OCI-LY3 (cell line): ENCODE results near the gene ST6GAL1.

Source experiments
- H2AFZ ChIP-seq: fragments of 200-600, 300-600 bp; shearing (Covaris generic); 2 replicates; pipeline ENCODE4 v1.6.0; 2014; ENCODE audit warnings: antibody characterized with exemption, low read depth, low read length
- H3K27ac ChIP-seq: fragments of 200-600, 300-600 bp; sonication (generic); 2 replicates; pipeline ENCODE4 v1.5.1; 2014; ENCODE audit warnings: mild to moderate bottlenecking, low read length, moderate library complexity, mixed read lengths
- H3K27me3 ChIP-seq: fragments of 200-600, 300-600 bp; sonication (generic); 2 replicates; pipeline ENCODE4 v1.6.1; 2014; ENCODE audit warnings: low read depth, low read length, mixed read lengths
- H3K36me3 ChIP-seq: fragments of 200-600, 300-600 bp; sonication (generic); replicated peaks from 2 replicates; pipeline ENCODE3; 2014; ENCODE audit warnings: low read depth, low read length, mixed read lengths
- H3K4me1 ChIP-seq: fragments of 300-600, 200-600 bp; sonication (generic); 2 replicates; pipeline ENCODE4 v1.6.1; 2014; ENCODE audit warnings: low read length, mixed read lengths
- H3K4me2 ChIP-seq: fragments of 200-600, 300-600 bp; sonication (generic); 2 replicates; pipeline ENCODE4 v1.6.1; 2014; ENCODE audit warnings: low read length, mixed read lengths
- H3K4me3 ChIP-seq: fragments of 300-600, 200-600 bp; sonication (generic); 2 replicates; pipeline ENCODE4 v1.5.1; 2014; ENCODE audit warnings: antibody characterized with exemption, mild to moderate bottlenecking, low read length, moderate library complexity
- H3K79me2 ChIP-seq: fragments of 300-600, 200-600 bp; shearing (Covaris generic); 2 replicates; pipeline ENCODE4 v1.6.1; 2014; ENCODE audit warnings: mild to moderate bottlenecking, low read length, mixed read lengths
- H3K9ac ChIP-seq: fragments of 300-600, 200-600 bp; shearing (Covaris generic); 2 replicates; pipeline ENCODE4 v1.6.0; 2014; ENCODE audit warnings: mild to moderate bottlenecking, low read length, moderate library complexity
- H3K9me3 ChIP-seq: fragments of 200-600, 300-600 bp; shearing (Covaris generic); 2 replicates; pipeline ENCODE4 v1.6.1; 2014; ENCODE audit warnings: low read length, mixed read lengths; ENCODE audit not compliant: insufficient read depth
- H4K20me1 ChIP-seq: fragments of 200-600, 300-600 bp; sonication (generic); 2 replicates; pipeline ENCODE4 v1.6.1; 2016; ENCODE audit warnings: low read length, mixed read lengths; ENCODE audit not compliant: insufficient read depth
- EZH2phosphoT487 ChIP-seq: fragments of 200-600 bp; shearing (Covaris generic); IDR thresholded peaks from 2 replicates; pipeline ENCODE4 v1.6.1; 2018; ENCODE audit warnings: antibody characterized with exemption, mixed run types, low read depth
- TF ChIP-seq, protein P1 (sequence below): fragments of 200-600, 300-600 bp; sonication (generic); IDR thresholded peaks from 2 replicates; pipeline ENCODE4 v1.5.1; 2014; ENCODE audit warnings: antibody characterized with exemption, low read length, low read depth

The ST6GAL1 gene

DNA sequence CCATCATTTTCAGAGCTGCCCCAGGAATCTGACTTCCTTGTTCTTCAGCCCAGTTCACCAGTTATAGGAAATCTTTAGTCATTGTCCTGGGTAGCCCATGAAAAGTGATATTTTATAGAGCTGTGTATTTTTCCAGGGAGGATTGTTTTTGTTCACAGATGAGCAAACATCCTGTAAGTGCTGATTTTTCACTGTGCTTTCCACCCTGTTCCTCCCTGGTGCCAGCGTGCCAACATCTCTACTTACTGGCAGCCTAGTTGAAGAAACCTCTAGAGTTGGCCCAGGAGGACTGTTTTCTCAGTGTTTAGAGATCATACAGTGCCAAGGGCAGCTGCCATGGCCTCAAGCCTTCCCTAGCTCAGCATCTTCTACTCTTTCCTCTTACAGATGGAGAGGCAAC is 41.3 kb downstream of the ST6GAL1 start:
- Histone ChIP-seq H3K4me1 (no peaks in the 10 kb centered on the region), H3K79me2 (no peaks in the 10 kb centered on the region; the same call in 1 of the 2 replicates), H3K4me2 (no peak overlapping the region), H3K27me3 (no peaks in the 10 kb centered on the region), H3K27ac (no peak overlapping the region), H4K20me1 (no peaks in the 10 kb centered on the region), H3K9ac (no peak overlapping the region), H3K4me3 (no peak overlapping the region), H3K36me3 (peaks cover 60% of the 10 kb centered on the region), H2AFZ (no peak overlapping the region), H3K9me3 (no peaks in the 10 kb centered on the region)
- TF ChIP-seq, protein P1, sequence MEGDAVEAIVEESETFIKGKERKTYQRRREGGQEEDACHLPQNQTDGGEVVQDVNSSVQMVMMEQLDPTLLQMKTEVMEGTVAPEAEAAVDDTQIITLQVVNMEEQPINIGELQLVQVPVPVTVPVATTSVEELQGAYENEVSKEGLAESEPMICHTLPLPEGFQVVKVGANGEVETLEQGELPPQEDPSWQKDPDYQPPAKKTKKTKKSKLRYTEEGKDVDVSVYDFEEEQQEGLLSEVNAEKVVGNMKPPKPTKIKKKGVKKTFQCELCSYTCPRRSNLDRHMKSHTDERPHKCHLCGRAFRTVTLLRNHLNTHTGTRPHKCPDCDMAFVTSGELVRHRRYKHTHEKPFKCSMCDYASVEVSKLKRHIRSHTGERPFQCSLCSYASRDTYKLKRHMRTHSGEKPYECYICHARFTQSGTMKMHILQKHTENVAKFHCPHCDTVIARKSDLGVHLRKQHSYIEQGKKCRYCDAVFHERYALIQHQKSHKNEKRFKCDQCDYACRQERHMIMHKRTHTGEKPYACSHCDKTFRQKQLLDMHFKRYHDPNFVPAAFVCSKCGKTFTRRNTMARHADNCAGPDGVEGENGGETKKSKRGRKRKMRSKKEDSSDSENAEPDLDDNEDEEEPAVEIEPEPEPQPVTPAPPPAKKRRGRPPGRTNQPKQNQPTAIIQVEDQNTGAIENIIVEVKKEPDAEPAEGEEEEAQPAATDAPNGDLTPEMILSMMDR = no peak
- TF ChIP-seq EZH2phosphoT487 = no peak

DNA sequence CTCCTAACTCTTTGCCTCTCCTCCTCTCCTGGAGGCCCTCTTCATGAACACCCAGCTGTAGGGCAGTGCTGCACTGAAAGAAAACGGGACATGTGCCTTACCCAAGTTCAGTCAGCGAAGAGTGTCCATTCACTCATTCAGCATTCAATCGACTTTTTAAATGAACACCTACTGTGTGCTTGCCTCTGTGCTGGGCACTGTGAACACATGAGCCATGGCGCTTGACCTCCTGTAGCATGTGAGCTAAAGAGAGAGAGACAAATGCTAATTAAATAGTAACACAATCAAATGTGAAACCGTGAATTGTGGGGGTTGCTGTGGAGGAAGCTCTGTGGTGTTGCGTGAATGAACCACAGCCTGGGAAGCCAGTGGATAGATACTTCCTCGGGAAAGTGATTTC is 43.4 kb downstream of the ST6GAL1 start:
- Histone ChIP-seq H3K9me3 (no peaks in the 10 kb centered on the region), H3K4me3 (no peak overlapping the region), H3K79me2 (no peaks in the 10 kb centered on the region; the same call in 1 of the 2 replicates), H2AFZ (no peak overlapping the region), H3K9ac (no peak overlapping the region), H3K27ac (no peak overlapping the region), H3K36me3 (peaks cover 58% of the 10 kb centered on the region), H3K4me1 (no peaks in the 10 kb centered on the region), H3K27me3 (no peaks in the 10 kb centered on the region), H3K4me2 (no peak overlapping the region), H4K20me1 (no peaks in the 10 kb centered on the region)
- TF ChIP-seq EZH2phosphoT487 = no peak
- TF ChIP-seq, protein P1 = no peak

DNA sequence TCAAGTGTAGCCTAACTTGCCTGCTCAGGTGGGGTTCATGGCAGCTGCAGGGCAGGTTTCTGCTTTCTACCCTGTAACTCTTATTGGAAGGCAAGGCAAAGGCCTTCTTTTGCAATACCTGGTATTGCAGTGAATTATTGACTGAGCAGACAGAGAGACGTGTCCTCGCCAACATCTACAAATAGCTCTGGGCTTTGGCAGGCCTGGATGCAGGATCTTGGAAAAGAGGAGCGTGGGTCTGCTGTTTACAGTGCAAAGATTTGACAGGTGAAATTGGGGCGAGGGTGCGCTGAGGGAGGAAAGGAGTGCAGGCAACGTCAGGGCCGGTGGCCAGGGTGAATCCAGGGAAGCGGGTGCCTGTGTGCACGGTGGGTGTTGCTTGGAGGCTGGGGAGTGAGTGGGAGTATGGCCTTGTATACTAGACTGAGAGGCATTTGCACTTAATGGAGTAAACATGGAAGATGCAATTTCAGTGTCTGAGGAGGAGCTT is 44.5 kb downstream of the ST6GAL1 start:
- H3K9ac ChIP-seq = no peak overlapping the region
- no peak overlapping the region for H3K4me2 ChIP-seq

DNA sequence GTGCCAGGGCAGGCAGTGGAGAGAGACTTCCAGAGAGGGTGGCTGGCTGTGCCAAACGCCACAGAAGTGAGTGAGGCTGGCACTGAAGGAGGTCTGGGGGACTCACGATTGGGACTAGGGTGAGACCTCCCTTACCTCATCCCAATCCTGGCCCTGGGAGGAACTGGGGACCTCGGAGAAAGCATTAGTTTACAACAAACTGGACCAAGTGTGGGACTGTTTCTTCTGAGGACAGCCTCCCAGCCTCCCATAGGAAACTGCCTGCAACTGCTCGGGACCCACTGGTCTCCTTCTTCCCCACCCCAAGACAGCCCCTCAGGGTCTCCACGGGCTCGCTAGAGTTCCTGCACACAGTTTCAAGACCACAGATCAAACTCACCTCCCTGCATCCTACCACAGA is 45.4 kb downstream of the ST6GAL1 start:
- H3K4me1 ChIP-seq = no peaks in the 10 kb centered on the region
- no peak overlapping the region for H2AFZ ChIP-seq
- no peak for TF ChIP-seq EZH2phosphoT487
- TF ChIP-seq, protein P1 = no peak
- no peak overlapping the region for H3K4me3 ChIP-seq
- H3K9me3 ChIP-seq = no peaks in the 10 kb centered on the region
- H3K79me2 ChIP-seq = no peaks in the 10 kb centered on the region; the same call in 1 of the 2 replicates
- H3K27me3 ChIP-seq = no peaks in the 10 kb centered on the region
- no peak overlapping the region for H3K9ac ChIP-seq
- no peaks in the 10 kb centered on the region for H4K20me1 ChIP-seq
- H3K36me3 ChIP-seq = peaks cover 62% of the 10 kb centered on the region
- no peak overlapping the region for H3K4me2 ChIP-seq
- H3K27ac ChIP-seq = no peak overlapping the region

More for the DNA sequence above, 44.5 kb downstream of the ST6GAL1 start:
- no peaks in the 10 kb centered on the region for H3K9me3 ChIP-seq
- H3K27me3 ChIP-seq = no peaks in the 10 kb centered on the region
- no peak overlapping the region for H3K4me3 ChIP-seq
- peaks cover 64% of the 10 kb centered on the region for H3K36me3 ChIP-seq
- H3K79me2 ChIP-seq = no peaks in the 10 kb centered on the region; the same call in 1 of the 2 replicates
- H4K20me1 ChIP-seq = no peaks in the 10 kb centered on the region
- no peaks in the 10 kb centered on the region for H3K4me1 ChIP-seq
- H2AFZ ChIP-seq = no peak overlapping the region
- no peak overlapping the region for H3K27ac ChIP-seq
- TF ChIP-seq, protein P1 = no peak
- TF ChIP-seq EZH2phosphoT487 = no peak
